LHCN-M2 (cell line): ENCODE results near the gene KAT5. TPM values are rescaled to one million over a fixed set of nuclear protein-coding genes. Genes with fewer than 3 reads are reported as not detected.
"Not testable (repeated sequence)": the region's sequence is repeated elsewhere in the genome, so short reads cannot be mapped to it uniquely, and the experiment has no call there.

ENCODE experiments used
- DNase-seq: peaks from one replicate; pipeline ENCODE4 v3.0.0-alpha.2; 2012; ENCODE audit warnings: low read depth
- total RNA-seq: library from RNA; depleted of rRNA; stranded (reverse); fragments of >200 nt; gene quantifications from 2 replicates; pipeline ENCODE4 v1.2.3, GENCODE V29; 2014; rRNA removed

Gene KAT5
- total RNA-seq, 1 experiment from 2014 or later = 47.6 TPM

DNA sequence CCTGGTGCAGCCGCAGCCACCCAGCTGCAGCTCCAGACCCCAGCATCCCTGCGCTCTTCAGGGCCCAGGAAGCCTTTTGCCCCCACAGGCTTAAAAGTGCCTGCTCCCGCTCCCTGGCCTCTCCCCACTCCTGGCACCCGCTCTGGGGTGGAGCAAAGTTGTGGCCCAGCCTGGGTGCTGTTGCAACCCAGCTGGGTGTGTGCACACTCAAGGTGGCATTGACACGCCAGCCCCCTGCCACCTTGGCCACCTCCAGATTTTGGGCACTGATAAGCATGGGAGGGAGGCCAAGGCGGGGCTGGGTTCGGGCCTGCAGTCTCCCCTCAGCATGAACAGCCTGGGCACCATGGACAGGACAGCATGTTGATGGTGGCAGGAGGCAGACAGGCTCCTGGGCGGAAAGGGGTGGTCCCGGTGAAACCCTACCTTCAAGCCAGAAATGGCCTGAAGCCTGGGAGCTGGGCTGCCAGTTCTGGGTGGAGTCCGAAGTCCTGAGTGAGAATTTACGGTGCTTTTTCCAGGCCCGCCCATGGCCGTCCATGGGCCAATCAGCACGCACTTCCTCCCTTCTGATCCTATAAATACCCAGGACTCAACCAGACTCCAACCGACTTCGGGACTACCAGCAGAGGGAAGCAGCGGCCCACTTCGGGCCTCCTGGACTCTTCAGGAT lies 32.1 kb downstream of the KAT5 start:
- peak; percentile 36 for DNase-seq

DNA sequence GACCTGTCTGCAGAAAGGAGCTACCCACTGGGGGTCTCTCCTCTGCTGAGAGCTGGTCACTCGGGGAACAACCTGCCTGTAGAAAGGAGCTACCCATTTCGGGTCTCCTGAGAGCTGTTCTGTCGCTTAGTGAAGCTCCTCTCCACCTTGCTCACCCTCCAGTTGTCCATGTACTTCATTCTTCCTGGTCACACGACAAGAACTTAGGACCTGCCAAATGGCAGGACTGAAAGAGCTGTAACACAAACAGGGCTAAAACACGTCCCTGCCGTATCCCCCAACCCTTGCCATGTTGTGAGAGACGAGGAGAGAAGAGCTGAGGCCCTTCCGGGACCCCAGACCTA lies 32.6 kb downstream of the KAT5 start:
- DNase-seq = no peak

DNA sequence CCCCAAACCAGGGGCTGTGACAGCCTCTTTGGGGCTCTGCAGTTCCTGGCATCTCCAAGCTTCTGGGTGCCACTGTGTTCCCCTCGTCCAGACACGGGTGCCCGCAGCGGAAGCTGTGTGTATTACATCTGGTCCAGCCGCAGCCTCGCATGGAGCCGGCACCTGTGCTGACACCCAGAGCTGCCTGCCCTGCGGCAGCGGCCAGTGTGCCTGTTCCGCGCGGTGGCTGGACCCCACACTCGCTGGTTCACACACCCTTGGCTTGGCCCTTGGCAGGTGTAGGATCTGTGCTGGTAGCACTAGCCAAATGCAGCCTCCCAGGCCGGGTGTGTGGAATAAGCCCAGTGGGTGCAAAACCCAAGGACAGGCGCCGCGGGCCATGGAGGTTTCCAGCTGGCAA lies 33.0 kb downstream of the KAT5 start:
- no peak for DNase-seq

DNA sequence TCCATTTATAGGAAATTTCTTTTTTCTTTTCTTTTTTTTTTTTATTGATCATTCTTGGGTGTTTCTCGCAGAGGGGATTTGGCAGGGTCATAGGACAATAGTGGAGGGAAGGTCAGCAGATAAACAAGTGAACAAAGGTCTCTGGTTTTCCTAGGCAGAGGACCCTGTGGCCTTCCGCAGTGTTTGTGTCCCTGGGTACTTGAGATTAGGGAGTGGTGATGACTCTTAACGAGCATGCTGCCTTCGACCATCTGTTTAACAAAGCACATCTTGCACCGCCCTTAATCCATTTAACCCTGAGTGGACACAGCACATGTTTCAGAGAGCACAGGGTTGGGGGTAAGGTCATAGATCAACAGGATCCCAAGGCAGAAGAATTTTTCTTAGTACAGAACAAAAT lies 50.1 kb downstream of the KAT5 start:
- not testable (repeated sequence) for DNase-seq

DNA sequence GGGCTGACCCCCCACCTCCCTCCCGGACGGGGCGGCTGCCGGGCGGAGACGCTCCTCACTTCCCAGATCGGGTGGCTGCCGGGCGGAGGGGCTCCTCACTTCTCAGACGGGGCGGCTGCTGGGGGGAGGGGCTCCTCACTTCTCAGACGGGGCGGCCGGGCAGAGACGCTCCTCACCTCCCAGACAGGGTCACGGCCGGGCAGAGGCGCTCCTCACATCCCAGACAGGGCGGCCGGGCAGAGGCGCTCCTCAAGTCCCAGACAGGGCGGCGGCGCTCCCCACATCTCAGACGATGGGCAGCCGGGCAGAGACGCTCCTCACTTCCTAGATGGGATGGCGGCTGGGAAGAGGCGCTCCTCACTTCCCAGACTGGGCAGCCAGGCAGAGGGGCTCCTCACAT lies 50.8 kb downstream of the KAT5 start:
- not testable (repeated sequence) for DNase-seq

DNA sequence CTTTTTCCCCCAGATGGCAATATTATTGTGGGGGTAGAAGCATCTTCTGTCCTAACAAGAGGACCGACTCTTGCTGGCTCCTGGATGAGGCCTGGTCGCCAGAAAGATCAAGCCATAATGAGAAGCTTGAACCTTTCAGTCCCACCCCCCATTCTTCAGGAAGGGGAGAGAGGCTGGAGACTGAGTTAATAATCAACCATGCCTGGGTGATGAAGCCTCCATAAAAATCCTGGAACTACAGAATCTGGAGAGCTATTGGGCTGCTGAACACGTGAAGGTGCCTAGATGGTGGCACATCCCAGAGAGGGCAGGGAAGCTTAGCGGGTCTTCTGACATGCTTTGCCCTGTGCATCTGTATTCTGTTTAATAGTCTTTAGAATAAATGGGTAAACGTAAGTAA lies 52.4 kb downstream of the KAT5 start:
- DNase-seq = no peak

DNA sequence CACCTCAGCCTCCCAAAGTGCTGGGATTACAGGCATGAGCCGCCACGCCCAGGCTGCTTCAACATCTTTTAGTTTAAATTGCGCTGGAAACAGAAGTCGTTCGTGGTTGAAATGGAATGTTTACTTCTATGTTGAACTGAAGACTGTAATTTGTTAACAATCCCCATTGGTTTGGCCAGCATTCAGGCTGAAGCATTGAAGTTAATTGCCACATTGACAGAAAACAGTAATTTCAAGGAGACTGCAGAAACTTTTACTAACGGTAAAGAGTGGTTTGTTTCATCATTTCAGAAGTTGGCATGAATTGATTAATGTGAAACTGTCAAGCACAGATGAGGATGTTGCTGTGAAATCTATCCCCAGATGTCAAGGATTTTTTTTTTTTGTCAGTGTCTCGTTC lies 54.5 kb downstream of the KAT5 start:
- DNase-seq = peak; percentile 37

DNA sequence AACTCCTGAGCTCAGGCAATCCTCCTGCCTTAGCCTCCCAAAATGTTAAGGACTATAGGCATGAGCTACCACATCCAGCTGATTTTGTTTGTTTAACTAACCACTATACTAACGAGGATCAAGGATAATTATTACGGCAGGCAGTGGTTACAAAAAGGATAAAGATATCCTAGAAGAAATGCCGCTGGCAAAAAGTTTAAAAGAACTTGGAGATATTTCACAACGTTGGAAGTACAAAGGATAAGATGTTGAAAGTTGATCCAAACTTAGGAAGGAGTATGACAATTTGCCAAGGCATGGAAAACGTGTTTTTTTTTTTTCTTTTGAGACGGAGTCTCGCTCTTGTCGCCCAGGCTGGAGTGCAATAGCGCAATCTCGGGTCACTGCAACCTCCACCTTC lies 55.4 kb downstream of the KAT5 start:
- no peak for DNase-seq

DNA sequence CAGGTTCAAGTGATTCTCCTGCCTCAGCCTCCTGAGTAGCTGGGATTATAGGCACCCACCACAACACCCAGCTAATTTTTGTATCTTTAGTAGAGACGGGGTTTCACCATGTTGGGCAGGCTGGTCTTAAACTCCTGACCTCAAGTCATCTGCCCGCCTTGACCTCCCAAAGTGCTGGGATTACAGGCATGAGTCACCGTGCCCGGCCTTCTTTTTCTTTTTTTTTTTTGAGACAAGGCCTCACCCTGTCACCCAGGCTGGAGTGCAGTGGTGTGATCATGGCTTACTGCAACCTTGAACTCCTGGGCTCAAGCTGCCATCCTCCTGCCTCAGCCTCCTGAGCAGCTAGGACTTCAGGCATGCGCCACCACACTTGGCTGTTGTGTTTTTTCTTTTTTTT lies 55.8 kb downstream of the KAT5 start:
- DNase-seq = peak; percentile 23

Other genes starting within 250 kb of the KAT5 start
- 1,575 and 2,461 TPM in 2 replicates for gene MALAT1, start 213.2 kb upstream of the KAT5 start, total RNA-seq
- 104 and 113 TPM in 2 replicates for gene SCYL1, start 187.2 kb upstream of the KAT5 start, total RNA-seq
- gene LTBP3, start 153.9 kb upstream of the KAT5 start, total RNA-seq = 17.1 and 27.3 TPM in 2 replicates
- gene ZNRD2, start 141.8 kb upstream of the KAT5 start, total RNA-seq = 50.4 and 57.8 TPM in 2 replicates
- gene FAM89B, start 139.7 kb upstream of the KAT5 start, total RNA-seq = 49.6 and 67.9 TPM in 2 replicates
- 44.0 and 49.1 TPM in 2 replicates for gene EHBP1L1, start 136.2 kb upstream of the KAT5 start, total RNA-seq
- gene KCNK7, start 116.5 kb upstream of the KAT5 start, total RNA-seq = 0.11 TPM in 1 of 2 replicates, not detected in the other
- 33.6 and 35.3 TPM in 2 replicates for gene MAP3K11, start 98.0 kb upstream of the KAT5 start, total RNA-seq
- 31.4 and 31.7 TPM in 2 replicates for gene PCNX3, start 96.5 kb upstream of the KAT5 start, total RNA-seq
- gene SIPA1, start 74.2 kb upstream of the KAT5 start, total RNA-seq = 26.1 and 32.3 TPM in 2 replicates
- gene RELA, start 49.3 kb upstream of the KAT5 start, total RNA-seq = 26.5 and 34.0 TPM in 2 replicates
- 76.4 and 87.5 TPM in 2 replicates for gene RNASEH2C, start 8.5 kb downstream of the KAT5 start, total RNA-seq
- gene AP5B1, start 68.7 kb downstream of the KAT5 start, total RNA-seq = 12.8 and 14.1 TPM in 2 replicates
- not detected in 2 replicates for gene OVOL1, start 74.8 kb downstream of the KAT5 start, total RNA-seq
- 0.45 and 0.69 TPM in 2 replicates for gene SNX32, start 121.7 kb downstream of the KAT5 start, total RNA-seq
- gene CFL1, start 145.9 kb downstream of the KAT5 start, total RNA-seq = 1,867 and 1,951 TPM in 2 replicates
- gene MUS81, start 148.2 kb downstream of the KAT5 start, total RNA-seq = 49.4 and 51.7 TPM in 2 replicates
- 217 and 228 TPM in 2 replicates for gene EFEMP2, start 160.5 kb downstream of the KAT5 start, total RNA-seq
- gene CTSW, start 167.6 kb downstream of the KAT5 start, total RNA-seq = 0.40 TPM in 1 of 2 replicates, not detected in the other
- 165 and 171 TPM in 2 replicates for gene FIBP, start 176.2 kb downstream of the KAT5 start, total RNA-seq
- 91.2 and 95.5 TPM in 2 replicates for gene CCDC85B, start 178.4 kb downstream of the KAT5 start, total RNA-seq
- 257 and 266 TPM in 2 replicates for gene FOSL1, start 188.1 kb downstream of the KAT5 start, total RNA-seq
- gene C11orf68, start 206.8 kb downstream of the KAT5 start, total RNA-seq = 57.1 and 69.1 TPM in 2 replicates
- gene DRAP1, start 207.2 kb downstream of the KAT5 start, total RNA-seq = 375 and 383 TPM in 2 replicates
- 0.06 TPM in 1 of 2 replicates, not detected in the other for gene TSGA10IP, start 233.2 kb downstream of the KAT5 start, total RNA-seq
- gene SART1, start 249.5 kb downstream of the KAT5 start, total RNA-seq = 36.0 and 45.7 TPM in 2 replicates